HFF-Myc (cell line): ENCODE data around the gene C1orf50.

Experiments used
- DNase-seq: peaks from one replicate; pipeline ENCODE4 v3.0.0-alpha.2; 2011; ENCODE audit warnings: low read depth; ENCODE audit errors: extremely low read depth
- H3K4me3 ChIP-seq: replicated peaks from 2 replicates; pipeline ENCODE4 v1.5.1; 2011; ENCODE audit warnings: low read depth, mild to moderate bottlenecking, control low read depth, low read length
- TF ChIP-seq, protein P1 (sequence below): IDR thresholded peaks from 2 replicates; pipeline ENCODE4 v1.5.1; 2012; ENCODE audit warnings: mild to moderate bottlenecking, low read depth, low read length, control low read depth; ENCODE audit errors: missing control alignments

C1orf50 gene

DNA sequence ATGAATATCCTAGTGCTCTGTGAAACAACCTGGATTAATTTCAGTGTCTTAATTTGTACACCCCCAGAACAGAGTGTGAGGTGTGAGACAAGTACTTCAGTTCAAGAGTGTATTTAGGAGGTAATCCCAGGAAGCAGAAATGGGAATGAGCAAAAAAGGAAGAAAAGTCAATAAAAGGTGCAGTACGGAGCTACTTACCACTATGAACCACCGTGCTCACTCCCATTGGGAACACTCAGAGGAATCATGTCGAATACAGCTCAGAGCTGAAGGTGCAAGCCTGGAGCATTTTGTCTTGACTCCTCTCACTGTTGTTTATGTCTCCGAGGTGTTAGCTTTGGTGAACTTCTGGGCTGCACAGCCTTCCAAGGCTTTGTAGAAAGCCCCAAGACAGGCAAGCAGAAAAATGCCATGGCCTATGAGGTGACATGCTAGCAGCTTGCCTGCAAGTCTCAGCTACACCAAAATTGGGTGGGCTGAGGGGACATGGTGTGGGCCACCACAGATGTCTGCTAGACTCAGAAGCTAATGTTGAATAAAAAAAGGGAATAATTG is 57.5 kb downstream of the C1orf50 start:
- TF ChIP-seq, protein P1, sequence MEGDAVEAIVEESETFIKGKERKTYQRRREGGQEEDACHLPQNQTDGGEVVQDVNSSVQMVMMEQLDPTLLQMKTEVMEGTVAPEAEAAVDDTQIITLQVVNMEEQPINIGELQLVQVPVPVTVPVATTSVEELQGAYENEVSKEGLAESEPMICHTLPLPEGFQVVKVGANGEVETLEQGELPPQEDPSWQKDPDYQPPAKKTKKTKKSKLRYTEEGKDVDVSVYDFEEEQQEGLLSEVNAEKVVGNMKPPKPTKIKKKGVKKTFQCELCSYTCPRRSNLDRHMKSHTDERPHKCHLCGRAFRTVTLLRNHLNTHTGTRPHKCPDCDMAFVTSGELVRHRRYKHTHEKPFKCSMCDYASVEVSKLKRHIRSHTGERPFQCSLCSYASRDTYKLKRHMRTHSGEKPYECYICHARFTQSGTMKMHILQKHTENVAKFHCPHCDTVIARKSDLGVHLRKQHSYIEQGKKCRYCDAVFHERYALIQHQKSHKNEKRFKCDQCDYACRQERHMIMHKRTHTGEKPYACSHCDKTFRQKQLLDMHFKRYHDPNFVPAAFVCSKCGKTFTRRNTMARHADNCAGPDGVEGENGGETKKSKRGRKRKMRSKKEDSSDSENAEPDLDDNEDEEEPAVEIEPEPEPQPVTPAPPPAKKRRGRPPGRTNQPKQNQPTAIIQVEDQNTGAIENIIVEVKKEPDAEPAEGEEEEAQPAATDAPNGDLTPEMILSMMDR: no peak
- H3K4me3 ChIP-seq: no peak overlapping the region

DNA sequence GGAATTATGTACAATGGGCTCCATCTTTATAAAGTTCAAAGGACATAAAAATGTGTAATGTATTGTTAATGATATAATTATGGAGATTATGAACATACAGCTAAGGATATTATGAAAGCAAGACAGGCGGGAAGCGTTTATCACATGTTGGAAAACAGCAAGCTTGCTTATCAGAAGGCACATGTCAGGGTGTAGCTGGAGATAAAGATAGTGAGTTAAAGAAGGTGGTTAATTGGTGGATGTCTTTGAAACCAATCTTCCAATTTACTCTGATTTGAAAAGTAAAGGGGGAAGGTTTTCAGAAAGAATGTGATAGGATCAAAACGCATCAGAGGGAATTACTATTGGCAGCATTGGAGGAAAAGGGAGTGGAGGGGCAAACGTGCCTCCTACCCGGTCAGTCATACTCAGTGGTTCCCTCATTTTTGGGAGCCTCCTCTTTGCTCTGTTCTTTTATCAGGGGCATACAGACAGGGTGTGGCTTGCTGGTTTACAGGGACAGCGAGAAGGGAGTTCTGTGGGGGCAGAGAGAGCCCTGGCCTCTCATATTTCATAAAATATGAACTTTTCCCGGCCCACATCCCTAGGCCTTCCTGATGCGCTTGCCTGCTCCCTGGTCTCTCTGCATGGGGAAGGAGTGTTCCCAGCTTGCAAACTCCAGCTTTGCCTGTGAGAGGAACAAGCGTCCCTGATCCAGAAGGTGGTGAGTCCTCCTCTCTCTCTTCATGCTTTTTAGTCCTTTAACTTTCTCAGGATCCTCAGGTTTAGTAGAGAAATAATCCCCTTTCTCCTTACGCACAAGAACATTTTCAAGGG is 58.2 kb downstream of the C1orf50 start:
- no peak overlapping the region for H3K4me3 ChIP-seq
- no peak for DNase-seq
- TF ChIP-seq, protein P1: no peak

More for the DNA sequence above, 57.5 kb downstream of the C1orf50 start:
- no peak for DNase-seq
